ENCODE results near the gene KRTAP4-7. TPM values are rescaled to one million over a fixed set of nuclear protein-coding genes. Genes with fewer than 3 reads are reported as not detected.
"Not testable (repeated sequence)": the region's sequence is repeated elsewhere in the genome, so short reads cannot be mapped to it uniquely, and the experiment has no call there.

Gene KRTAP4-7
- total RNA-seq, 2 experiments from 2014 or later: not detected

DNA sequence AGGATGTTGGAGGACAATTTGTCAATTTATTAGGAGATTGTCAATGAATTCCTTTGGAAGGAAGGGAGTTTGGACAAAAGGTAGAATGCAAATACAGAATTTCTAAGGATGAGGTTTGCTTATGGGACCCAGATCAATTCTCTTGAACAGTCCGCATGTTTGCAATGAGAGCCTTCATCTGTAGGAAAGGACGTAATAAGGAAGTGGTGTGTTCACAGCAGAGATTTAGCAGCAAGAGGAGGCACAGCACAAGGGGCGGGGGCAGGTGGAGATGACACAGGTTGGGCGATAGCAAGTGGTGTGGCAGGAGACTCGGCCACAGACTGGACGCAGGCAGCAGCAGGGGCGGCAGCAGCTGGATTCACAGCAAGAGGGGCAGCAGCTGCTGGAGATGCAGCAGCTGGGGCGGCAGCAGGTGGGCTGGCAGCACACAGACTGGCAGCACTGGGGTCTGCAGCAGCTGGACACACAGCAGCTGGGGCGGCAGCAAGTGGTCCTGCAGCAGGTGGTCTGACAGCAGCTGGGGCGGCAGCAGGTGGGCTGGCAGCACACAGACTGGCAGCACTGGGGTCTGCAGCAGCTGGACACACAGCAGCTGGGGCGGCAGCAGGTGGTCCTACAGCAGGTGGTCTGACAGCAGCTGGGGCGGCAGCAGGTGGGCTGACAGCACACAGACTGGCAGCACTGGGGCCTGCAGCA, 39.5 kb downstream of the KRTAP4-7 start:
- H3K27ac Mint-ChIP-seq; H3K4me3 Mint-ChIP-seq; POLR2A ChIA-PET; ATAC-seq; DNase-seq; H3K9me3 Mint-ChIP-seq (ENCODE audit: insufficient read depth); CTCF ChIA-PET; H3K27me3 Mint-ChIP-seq (ENCODE audit: low read depth); H3K36me3 Mint-ChIP-seq (ENCODE audit: low read depth): not testable (repeated sequence)
- peaks cover 30% of the 10 kb centered on the region for H3K4me1 Mint-ChIP-seq (ENCODE audit: low read depth)

DNA sequence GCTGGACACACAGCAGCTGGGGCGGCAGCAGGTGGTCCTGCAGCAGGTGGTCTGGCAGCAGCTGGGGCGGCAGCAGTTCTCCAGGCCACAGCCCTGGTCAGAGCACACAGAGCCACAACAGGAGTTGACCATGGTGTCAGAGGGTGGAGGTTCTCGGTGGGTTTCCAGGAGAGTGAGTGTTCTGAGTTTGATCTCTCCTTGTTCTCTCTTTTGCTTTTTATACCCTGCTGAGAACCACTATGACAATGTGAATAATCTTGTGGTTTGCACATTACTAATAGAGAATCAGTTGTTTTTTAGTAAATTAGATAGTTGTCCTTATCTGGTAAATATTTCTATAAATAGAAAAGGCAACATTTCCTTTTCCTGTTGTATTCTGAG, 40.0 kb downstream of the KRTAP4-7 start, which contains the start of gene KRTAP4-12:
KRTAP4-12 (minus strand) TSS at position 192 of the 381 bp plus-strand sequence; CDS start at position 132, 60 bp downstream.
- not testable (repeated sequence) for H3K4me3 Mint-ChIP-seq

DNA sequence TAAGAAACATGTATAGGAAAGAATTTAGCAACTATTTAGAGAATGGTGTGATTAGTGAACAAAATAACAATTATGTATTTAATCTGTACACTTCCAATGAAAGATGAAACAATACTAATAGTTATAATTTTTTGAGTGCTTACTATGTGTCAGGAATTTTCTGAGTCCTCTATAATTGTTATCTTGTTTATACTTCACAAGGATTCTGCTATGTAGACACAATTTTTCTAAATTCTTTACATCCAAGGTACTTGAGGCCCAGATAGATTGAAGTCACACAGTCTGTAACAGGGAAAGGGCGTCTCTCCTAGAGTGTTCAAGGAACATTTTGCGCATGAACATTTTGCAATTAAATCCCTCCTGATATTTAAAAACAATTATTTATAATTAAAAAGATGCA, 41.1 kb downstream of the KRTAP4-7 start:
- POLR2A ChIA-PET: no interaction called here
- H3K36me3 Mint-ChIP-seq (ENCODE audit: low read depth): peaks cover 1% of the 10 kb centered on the region
- no peak overlapping the region for H3K27ac Mint-ChIP-seq
- H3K9me3 Mint-ChIP-seq (ENCODE audit: insufficient read depth): no peaks in the 10 kb centered on the region
- CTCF ChIA-PET: no interaction called here
- ATAC-seq: no peak
- H3K4me3 Mint-ChIP-seq: no peak overlapping the region
- peaks cover 27% of the 10 kb centered on the region for H3K4me1 Mint-ChIP-seq (ENCODE audit: low read depth)
- no peak for DNase-seq
- no peaks in the 10 kb centered on the region for H3K27me3 Mint-ChIP-seq (ENCODE audit: low read depth)

More for the DNA sequence above, 40.0 kb downstream of the KRTAP4-7 start, which contains the start of gene KRTAP4-12:
- H3K27ac Mint-ChIP-seq; H3K9me3 Mint-ChIP-seq (ENCODE audit: insufficient read depth); DNase-seq; ATAC-seq; H3K36me3 Mint-ChIP-seq (ENCODE audit: low read depth); CTCF ChIA-PET; H3K27me3 Mint-ChIP-seq (ENCODE audit: low read depth); POLR2A ChIA-PET: not testable (repeated sequence)
- peaks cover 30% of the 10 kb centered on the region for H3K4me1 Mint-ChIP-seq (ENCODE audit: low read depth)

DNA sequence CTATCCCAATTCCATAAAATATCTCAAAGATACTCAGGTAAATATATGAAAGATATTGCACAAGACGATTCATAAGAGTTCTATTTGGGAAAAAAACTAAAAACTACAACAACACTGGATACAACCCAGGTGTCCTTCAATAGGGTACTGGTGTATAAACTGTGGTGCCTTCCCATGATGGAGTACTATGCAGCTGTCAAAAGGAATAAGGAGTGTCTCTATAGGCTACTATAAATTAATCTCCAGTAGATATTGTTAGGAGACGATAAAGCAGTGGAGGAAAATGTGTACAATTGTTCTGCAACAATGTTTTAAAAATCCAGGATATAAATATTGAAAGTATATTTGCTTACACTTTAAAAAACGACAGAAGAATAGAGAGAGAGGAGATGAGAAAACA, 42.5 kb downstream of the KRTAP4-7 start:
- DNase-seq: no peak
- ChIA-PET CTCF (no interaction called here), POLR2A (no interaction called here)
- Mint-ChIP-seq H3K36me3 (ENCODE audit: low read depth) (no peaks in the 10 kb centered on the region), H3K27me3 (ENCODE audit: low read depth) (no peaks in the 10 kb centered on the region), H3K4me3 (no peak overlapping the region), H3K9me3 (ENCODE audit: insufficient read depth) (no peaks in the 10 kb centered on the region), H3K27ac (no peak overlapping the region), H3K4me1 (ENCODE audit: low read depth) (peaks cover 21% of the 10 kb centered on the region)
- ATAC-seq: no peak

DNA sequence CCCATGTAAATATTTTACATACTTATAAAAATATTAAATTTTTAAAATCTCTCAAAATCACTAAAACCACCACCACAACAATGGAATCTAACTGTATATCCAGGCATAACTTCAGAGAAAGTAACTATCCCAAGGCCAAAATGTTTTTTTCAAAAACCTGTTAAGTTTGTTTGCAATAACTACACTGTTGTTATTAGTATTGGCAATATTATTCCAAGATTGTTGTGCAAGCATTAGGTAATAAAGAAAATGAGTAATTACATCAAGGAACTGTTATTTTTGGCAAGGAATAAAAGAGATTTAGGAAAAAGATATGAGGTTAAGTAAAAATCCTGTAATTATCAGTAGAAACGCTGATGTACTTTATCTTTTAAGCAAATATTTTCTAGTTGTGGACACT, 43.4 kb downstream of the KRTAP4-7 start:
- POLR2A ChIA-PET: no interaction called here
- Mint-ChIP-seq H3K27ac (no peak overlapping the region), H3K9me3 (ENCODE audit: insufficient read depth) (no peaks in the 10 kb centered on the region), H3K36me3 (ENCODE audit: low read depth) (no peaks in the 10 kb centered on the region), H3K4me1 (ENCODE audit: low read depth) (peaks cover 21% of the 10 kb centered on the region), H3K4me3 (no peak overlapping the region), H3K27me3 (ENCODE audit: low read depth) (no peaks in the 10 kb centered on the region)
- ATAC-seq (no peak), DNase-seq (no peak)
- CTCF ChIA-PET: no interaction called here

DNA sequence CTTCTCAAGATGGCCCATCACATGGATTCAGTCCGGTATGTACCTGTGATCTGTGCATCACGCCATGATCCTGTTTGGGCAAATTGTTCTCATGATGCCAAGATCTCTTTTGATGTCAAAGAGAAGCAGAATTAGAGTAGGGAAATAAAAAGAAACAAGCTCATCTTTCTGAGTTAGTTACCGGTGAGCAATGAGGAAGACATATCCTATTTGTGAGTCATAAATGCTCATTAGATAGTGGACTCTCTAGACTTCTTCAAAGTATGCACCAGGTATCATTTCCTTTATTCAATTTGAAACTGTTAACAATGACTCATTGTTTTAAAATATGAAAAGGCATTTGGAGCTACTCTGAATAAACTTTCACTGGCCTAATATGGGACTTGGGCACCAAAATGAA, 48.0 kb downstream of the KRTAP4-7 start:
- no peak for DNase-seq
- H3K27me3 Mint-ChIP-seq (ENCODE audit: low read depth): no peaks in the 10 kb centered on the region
- H3K4me3 Mint-ChIP-seq: no peak overlapping the region
- ChIA-PET POLR2A (no interaction called here), CTCF (no interaction called here)
- H3K9me3 Mint-ChIP-seq (ENCODE audit: insufficient read depth): no peaks in the 10 kb centered on the region
- H3K27ac Mint-ChIP-seq: no peak overlapping the region
- peaks cover 3% of the 10 kb centered on the region for H3K4me1 Mint-ChIP-seq (ENCODE audit: low read depth)
- no peak for ATAC-seq
- no peaks in the 10 kb centered on the region for H3K36me3 Mint-ChIP-seq (ENCODE audit: low read depth)

DNA sequence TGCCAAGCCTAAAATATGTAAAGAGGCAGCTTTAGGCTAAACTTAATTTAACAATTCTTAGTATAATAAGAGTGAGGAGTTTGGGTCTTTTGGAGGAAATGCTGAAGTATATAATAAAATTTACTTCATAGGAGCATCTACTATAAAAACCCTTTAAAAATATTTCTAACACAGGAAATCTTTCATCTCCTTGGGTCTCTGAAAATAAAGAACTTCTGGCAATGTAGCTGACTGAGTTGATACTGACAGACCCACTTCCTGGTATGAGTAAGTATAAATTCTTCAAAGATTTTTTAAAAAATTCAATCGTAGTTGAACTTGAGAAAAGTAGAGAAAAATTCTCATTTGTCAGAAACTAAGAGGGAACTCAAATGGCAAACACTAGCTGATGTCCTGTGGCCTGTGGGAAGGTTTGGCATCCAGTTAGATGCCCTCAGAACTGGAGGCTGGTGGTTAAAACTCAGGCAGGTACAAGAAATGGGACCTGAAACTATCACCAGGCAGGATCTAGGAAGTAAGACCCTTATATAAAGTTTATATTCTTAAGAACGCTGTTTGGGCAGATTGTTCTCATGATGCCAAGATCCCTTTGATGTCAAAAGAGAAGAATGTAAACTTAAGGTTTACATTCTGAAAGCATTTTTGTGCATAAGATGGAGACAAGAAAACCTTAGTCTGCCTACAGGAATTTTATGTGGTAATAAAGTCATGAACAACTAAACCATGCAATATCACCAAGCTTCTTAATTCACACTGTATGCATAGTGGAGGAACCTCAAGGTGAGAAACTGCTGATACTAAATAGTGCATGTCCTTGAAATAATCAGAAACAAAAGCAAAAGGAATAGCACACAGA, 50.2 kb downstream of the KRTAP4-7 start:
- Mint-ChIP-seq H3K4me3 (no peak overlapping the region), H3K4me1 (ENCODE audit: low read depth) (peaks cover 3% of the 10 kb centered on the region), H3K27ac (no peak overlapping the region), H3K36me3 (ENCODE audit: low read depth) (no peaks in the 10 kb centered on the region), H3K9me3 (ENCODE audit: insufficient read depth) (no peaks in the 10 kb centered on the region), H3K27me3 (ENCODE audit: low read depth) (no peaks in the 10 kb centered on the region)
- DNase-seq (no peak), ATAC-seq (no peak)
- CTCF ChIA-PET: no interaction called here
- POLR2A ChIA-PET: no interaction called here

Other genes starting within 250 kb of the KRTAP4-7 start
- gene KRT12, start 216.9 kb upstream of the KRTAP4-7 start, total RNA-seq: not detected
- gene KRT20, start 198.9 kb upstream of the KRTAP4-7 start, total RNA-seq: not detected
- not detected for gene KRT23, start 146.5 kb upstream of the KRTAP4-7 start, total RNA-seq
- gene KRT39, start 117.2 kb upstream of the KRTAP4-7 start, total RNA-seq: not detected
- gene KRT40, start 99.8 kb upstream of the KRTAP4-7 start, total RNA-seq: not detected
- gene KRTAP3-3, start 90.0 kb upstream of the KRTAP4-7 start, total RNA-seq: not detected
- not detected for gene KRTAP3-2, start 84.2 kb upstream of the KRTAP4-7 start, total RNA-seq
- gene KRTAP3-1, start 75.0 kb upstream of the KRTAP4-7 start, total RNA-seq: not detected
- not detected for gene KRTAP1-5, start 56.9 kb upstream of the KRTAP4-7 start, total RNA-seq
- gene KRTAP1-4, start 54.0 kb upstream of the KRTAP4-7 start, total RNA-seq: not detected
- gene KRTAP1-3, start 49.3 kb upstream of the KRTAP4-7 start, total RNA-seq: not detected
- gene KRTAP1-1, start 42.7 kb upstream of the KRTAP4-7 start, total RNA-seq: not detected
- gene KRTAP2-1, start 36.8 kb upstream of the KRTAP4-7 start, total RNA-seq: not detected
- not detected for gene KRTAP2-2, start 28.9 kb upstream of the KRTAP4-7 start, total RNA-seq
- not detected for gene KRTAP2-3, start 24.0 kb upstream of the KRTAP4-7 start, total RNA-seq
- gene KRTAP2-4, start 18.3 kb upstream of the KRTAP4-7 start, total RNA-seq: not detected
- gene KRTAP4-8, start 14.0 kb downstream of the KRTAP4-7 start, total RNA-seq: not detected
- gene KRTAP4-16, start 18.1 kb downstream of the KRTAP4-7 start, total RNA-seq: not detected
- not detected for gene KRTAP4-9, start 21.2 kb downstream of the KRTAP4-7 start, total RNA-seq
- gene KRTAP4-11, start 34.2 kb downstream of the KRTAP4-7 start, total RNA-seq: not detected
- not detected for gene KRTAP4-12, start 40.0 kb downstream of the KRTAP4-7 start, total RNA-seq
- not detected for gene KRTAP4-6, start 56.4 kb downstream of the KRTAP4-7 start, total RNA-seq
- not detected for gene KRTAP4-5, start 65.7 kb downstream of the KRTAP4-7 start, total RNA-seq
- not detected for gene KRTAP4-4, start 76.6 kb downstream of the KRTAP4-7 start, total RNA-seq
- gene KRTAP4-3, start 84.1 kb downstream of the KRTAP4-7 start, total RNA-seq: not detected
- not detected for gene KRTAP4-2, start 94.1 kb downstream of the KRTAP4-7 start, total RNA-seq
- gene KRTAP4-1, start 100.8 kb downstream of the KRTAP4-7 start, total RNA-seq: not detected
- gene KRTAP9-1, start 105.7 kb downstream of the KRTAP4-7 start, total RNA-seq: not detected
- gene KRTAP9-2, start 142.5 kb downstream of the KRTAP4-7 start, total RNA-seq: not detected
- gene KRTAP9-3, start 148.3 kb downstream of the KRTAP4-7 start, total RNA-seq: not detected
- gene KRTAP9-8, start 153.8 kb downstream of the KRTAP4-7 start, total RNA-seq: not detected
- gene KRTAP9-4, start 165.5 kb downstream of the KRTAP4-7 start, total RNA-seq: not detected
- gene KRTAP9-9, start 171.2 kb downstream of the KRTAP4-7 start, total RNA-seq: not detected
- gene KRTAP9-6, start 181.2 kb downstream of the KRTAP4-7 start, total RNA-seq: not detected
- gene KRTAP9-7, start 191.5 kb downstream of the KRTAP4-7 start, total RNA-seq: not detected
- not detected for gene KRTAP29-1, start 218.7 kb downstream of the KRTAP4-7 start, total RNA-seq
- not detected for gene KRTAP16-1, start 225.2 kb downstream of the KRTAP4-7 start, total RNA-seq
- not detected for gene KRTAP17-1, start 231.6 kb downstream of the KRTAP4-7 start, total RNA-seq